Endodermal cell (in vitro differentiated cells): ENCODE results near the gene KDM5B. TPM values are rescaled to one million over a fixed set of nuclear protein-coding genes. Genes with fewer than 3 reads are reported as not detected.

Source experiments
- DNase-seq: peaks from one replicate; pipeline ENCODE4 v3.0.0-alpha.2; 2017
- H3K27ac ChIP-seq: 2 replicates; pipeline ENCODE4 v1.5.1; 2013; ENCODE audit warnings: mild to moderate bottlenecking, low read depth, low read length, moderate library complexity
- H3K27me3 ChIP-seq: 2 replicates; pipeline ENCODE4 v1.6.1; 2013; ENCODE audit warnings: mild to moderate bottlenecking, low read length, moderate library complexity; ENCODE audit not compliant: insufficient read depth, control insufficient read depth, poor library complexity, severe bottlenecking
- H3K36me3 ChIP-seq: 2 replicates; pipeline ENCODE4 v1.7.0; 2013; ENCODE audit warnings: mild to moderate bottlenecking, low read length, moderate library complexity; ENCODE audit not compliant: control insufficient read depth, insufficient read depth
- H3K4me1 ChIP-seq: one replicate; pipeline ENCODE4 v1.7.0; 2013; ENCODE audit warnings: low read length; ENCODE audit not compliant: control insufficient read depth, insufficient read depth
- H3K4me3 ChIP-seq: 2 replicates; pipeline ENCODE4 v1.5.1; 2013; ENCODE audit warnings: mild to moderate bottlenecking, low read length, moderate library complexity
- H3K9ac ChIP-seq: 2 replicates; pipeline ENCODE4 v1.6.1; 2013; ENCODE audit warnings: mild to moderate bottlenecking, low read length, moderate library complexity; ENCODE audit not compliant: poor library complexity, severe bottlenecking; ENCODE audit errors: extremely low read depth
- H3K9me3 ChIP-seq: 2 replicates; pipeline ENCODE4 v1.6.1; 2013; ENCODE audit warnings: mild to moderate bottlenecking, low read length, moderate library complexity; ENCODE audit not compliant: control insufficient read depth
- H3K27ac Mint-ChIP-seq: 2 replicates; pipeline ENCODE4 v1.8.0; 2020; ENCODE audit warnings: mixed read lengths
- H3K27me3 Mint-ChIP-seq: 2 replicates; pipeline ENCODE4 v1.8.0; 2021; ENCODE audit warnings: mild to moderate bottlenecking, mixed read lengths; ENCODE audit not compliant: insufficient read depth
- H3K36me3 Mint-ChIP-seq: 2 replicates; pipeline ENCODE4 v1.8.0; 2020; ENCODE audit warnings: low read depth, mixed read lengths
- H3K4me1 Mint-ChIP-seq: 2 replicates; pipeline ENCODE4 v1.8.0; 2020; ENCODE audit warnings: mixed read lengths
- H3K4me3 Mint-ChIP-seq: 2 replicates; pipeline ENCODE4 v1.8.0; 2020; ENCODE audit warnings: mild to moderate bottlenecking, moderate library complexity, mixed read lengths
- H3K9me3 Mint-ChIP-seq: 2 replicates; pipeline ENCODE4 v1.8.0; 2020; ENCODE audit warnings: mild to moderate bottlenecking, mixed read lengths
- WGBS, 2 experiments: methylation state at CpG; one replicate each; pipeline versions ENCODE4 v1.1.5 to v1.1.7; 2013; ENCODE audit warnings: missing lambda C conversion rate in 2 of 2, mixed read lengths in 1 of 2; ENCODE audit not compliant: insufficient coverage in 1 of 2, insufficient read length in 1 of 2; 5-methylcytosine and 5-hydroxymethylcytosine counted together
- total RNA-seq, 2 donors: library from RNA; stranded (reverse); fragmentation: NEBNext Ultra II Directional in 1 of 2; extraction: Animal tissue kit (Norgen Biotek cat#: 25700) in 1 of 2; gene quantifications; 2 replicates in 1 of 2; 3 replicates in 1 of 2; pipeline ENCODE4 v1.2.1, GENCODE V29; 2021
- TF ChIP-seq, protein P1 (sequence below): fragments of 200-600 bp; sonication (generic); conservative IDR thresholded peaks from 2 replicates; pipeline ENCODE4 v1.5.0; 2021; ENCODE audit warnings: antibody characterized with exemption, mild to moderate bottlenecking

Gene KDM5B
- total RNA-seq, 2 donors from 2014 or later, result 207 to 219 TPM

DNA sequence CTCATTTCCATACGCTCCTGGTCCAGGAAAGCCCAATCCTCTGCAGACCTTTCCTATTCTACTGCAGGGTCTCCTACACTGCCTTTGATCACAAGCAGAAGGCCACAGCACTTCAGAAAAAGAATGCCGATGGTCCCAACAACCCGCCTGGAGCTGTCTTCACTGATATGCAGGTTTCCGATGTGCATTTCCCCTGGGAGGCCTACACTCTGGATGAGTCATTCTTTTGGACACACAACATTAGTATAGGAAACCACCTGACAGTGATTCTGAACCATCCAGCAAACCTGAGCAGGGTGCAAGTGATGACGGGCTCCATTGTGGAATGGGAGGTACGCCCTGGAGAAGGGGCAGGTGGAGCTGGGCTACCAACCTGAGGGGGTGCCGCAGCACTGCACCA, 17.5 kb upstream of the KDM5B start:
- no peak for DNase-seq
- Histone ChIP-seq H3K9ac (no peak overlapping the region), H3K4me1 (no peaks in the 10 kb centered on the region), H3K4me3 (no peak overlapping the region), H3K36me3 (no peaks in the 10 kb centered on the region), H3K27me3 (peaks cover 62% of the 10 kb centered on the region), H3K27ac (no peak overlapping the region), H3K9me3 (no peaks in the 10 kb centered on the region)
- WGBS, 2 experiments, result 91 to 100% methylated on average over 4 to 7 of the region's 7 CpGs
- H3K36me3 Mint-ChIP-seq, result no peaks in the 10 kb centered on the region
- peaks cover 1% of the 10 kb centered on the region for H3K9me3 Mint-ChIP-seq
- TF ChIP-seq, protein P1, sequence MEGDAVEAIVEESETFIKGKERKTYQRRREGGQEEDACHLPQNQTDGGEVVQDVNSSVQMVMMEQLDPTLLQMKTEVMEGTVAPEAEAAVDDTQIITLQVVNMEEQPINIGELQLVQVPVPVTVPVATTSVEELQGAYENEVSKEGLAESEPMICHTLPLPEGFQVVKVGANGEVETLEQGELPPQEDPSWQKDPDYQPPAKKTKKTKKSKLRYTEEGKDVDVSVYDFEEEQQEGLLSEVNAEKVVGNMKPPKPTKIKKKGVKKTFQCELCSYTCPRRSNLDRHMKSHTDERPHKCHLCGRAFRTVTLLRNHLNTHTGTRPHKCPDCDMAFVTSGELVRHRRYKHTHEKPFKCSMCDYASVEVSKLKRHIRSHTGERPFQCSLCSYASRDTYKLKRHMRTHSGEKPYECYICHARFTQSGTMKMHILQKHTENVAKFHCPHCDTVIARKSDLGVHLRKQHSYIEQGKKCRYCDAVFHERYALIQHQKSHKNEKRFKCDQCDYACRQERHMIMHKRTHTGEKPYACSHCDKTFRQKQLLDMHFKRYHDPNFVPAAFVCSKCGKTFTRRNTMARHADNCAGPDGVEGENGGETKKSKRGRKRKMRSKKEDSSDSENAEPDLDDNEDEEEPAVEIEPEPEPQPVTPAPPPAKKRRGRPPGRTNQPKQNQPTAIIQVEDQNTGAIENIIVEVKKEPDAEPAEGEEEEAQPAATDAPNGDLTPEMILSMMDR, result no peak
- peaks cover 6% of the 10 kb centered on the region for H3K4me1 Mint-ChIP-seq
- H3K27ac Mint-ChIP-seq, result no peak overlapping the region
- H3K27me3 Mint-ChIP-seq, result peaks cover 73% of the 10 kb centered on the region
- H3K4me3 Mint-ChIP-seq, result no peak overlapping the region

DNA sequence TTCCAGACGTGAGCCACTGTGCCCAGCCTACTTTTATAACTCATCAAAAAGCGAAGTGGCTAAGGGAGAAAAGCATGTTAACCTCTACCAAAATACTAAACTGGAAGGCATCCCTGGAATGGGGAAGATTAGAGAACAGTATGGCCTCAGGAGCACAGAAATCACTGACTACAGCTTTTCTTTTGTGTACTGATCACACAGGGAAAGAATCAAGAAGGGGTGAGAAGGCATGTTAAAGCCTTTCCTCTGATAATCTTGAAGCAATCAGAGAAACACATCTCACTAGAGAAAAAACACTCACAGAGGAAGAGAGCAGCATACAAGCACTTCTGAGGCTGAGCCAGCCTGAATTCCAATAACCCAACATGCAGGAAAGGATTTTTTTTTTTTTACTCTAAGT, 13.2 kb upstream of the KDM5B start:
- Histone ChIP-seq H3K27ac (no peak overlapping the region), H3K4me3 (no peak overlapping the region), H3K36me3 (no peaks in the 10 kb centered on the region), H3K9ac (no peak overlapping the region), H3K9me3 (no peaks in the 10 kb centered on the region), H3K4me1 (no peaks in the 10 kb centered on the region), H3K27me3 (peaks cover 88% of the 10 kb centered on the region)
- no peaks in the 10 kb centered on the region for H3K9me3 Mint-ChIP-seq
- H3K4me1 Mint-ChIP-seq, result peaks cover 14% of the 10 kb centered on the region
- TF ChIP-seq, protein P1, result no peak
- no peak overlapping the region for H3K27ac Mint-ChIP-seq
- WGBS, 2 experiments, result 70 to 82% methylated on average over 2 of the region's 2 CpGs
- H3K36me3 Mint-ChIP-seq, result no peaks in the 10 kb centered on the region
- DNase-seq, result no peak
- H3K4me3 Mint-ChIP-seq, result no peak overlapping the region
- peaks cover 99% of the 10 kb centered on the region for H3K27me3 Mint-ChIP-seq

DNA sequence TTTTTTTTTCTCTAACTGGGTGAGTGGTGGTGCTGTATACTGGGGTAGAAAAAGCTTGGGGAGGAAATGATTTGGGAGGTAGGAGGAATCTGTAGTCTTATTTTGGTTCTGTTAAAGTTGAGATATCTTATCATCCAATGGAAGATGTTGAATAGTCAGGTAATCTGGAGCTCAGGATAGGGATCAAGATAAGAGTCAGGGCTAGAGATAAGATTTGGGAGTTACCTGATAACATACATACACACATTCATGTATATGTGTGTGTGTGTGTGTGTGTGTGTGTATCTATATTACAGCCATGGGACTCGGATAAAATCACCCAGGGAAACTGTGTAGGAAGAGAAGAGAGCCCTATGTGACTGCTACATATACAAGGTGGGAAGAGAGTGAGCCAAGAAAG, 10.6 kb upstream of the KDM5B start:
- H3K27ac Mint-ChIP-seq, result no peak overlapping the region
- Histone ChIP-seq H3K27me3 (peaks cover 86% of the 10 kb centered on the region), H3K4me1 (no peaks in the 10 kb centered on the region), H3K9me3 (no peaks in the 10 kb centered on the region), H3K36me3 (no peaks in the 10 kb centered on the region), H3K4me3 (no peak overlapping the region), H3K9ac (no peak overlapping the region), H3K27ac (no peak overlapping the region)
- H3K9me3 Mint-ChIP-seq, result no peaks in the 10 kb centered on the region
- H3K4me3 Mint-ChIP-seq, result no peak overlapping the region
- 86 to 100% methylated on average over 1 of the region's 1 CpG for WGBS, 2 experiments
- no peaks in the 10 kb centered on the region for H3K36me3 Mint-ChIP-seq
- TF ChIP-seq, protein P1, result no peak
- DNase-seq, result no peak
- H3K27me3 Mint-ChIP-seq, result peaks cover 99% of the 10 kb centered on the region
- H3K4me1 Mint-ChIP-seq, result peaks cover 14% of the 10 kb centered on the region
